ENCODE measurements around the gene SIL1.

- TF ChIP-seq POLR2A (IDR thresholded peaks at IDR 0.05; ENCODE audit: low read depth, low read length): no peak
- no peak for TF ChIP-seq TAF1 (IDR thresholded peaks at IDR 0.05; ENCODE audit: borderline replicate concordance, low read depth, low read length)
Observed at GRCh38 chr5:139133282-139133681, 64.9 kb downstream of the SIL1 start.
